Measurements from ENCODE around the gene KIRREL3.
A peak's percentile ranks its signal among the peaks of the same experiment; 100 is the strongest.

KIRREL3 gene

GRCh38 chr11:126700768-126701519 lies 299.6 kb downstream of the KIRREL3 start:
- DNase-seq: peak; percentile 5

- no peak for DNase-seq
Measured at GRCh38 chr11:126698576-126698975, 302.0 kb downstream of the KIRREL3 start.

- no peak for DNase-seq
Measured at GRCh38 chr11:126697936-126698335, 302.6 kb downstream of the KIRREL3 start.

GRCh38 chr11:126696982-126697381 lies 303.6 kb downstream of the KIRREL3 start:
- DNase-seq: no peak

GRCh38 chr11:126695293-126695692 lies 305.3 kb downstream of the KIRREL3 start:
- DNase-seq: no peak

- DNase-seq: no peak
Measured at GRCh38 chr11:126694065-126694625, 306.4 kb downstream of the KIRREL3 start.

- no peak for DNase-seq
Measured at GRCh38 chr11:126687477-126687876, 313.1 kb downstream of the KIRREL3 start.

GRCh38 chr11:126686938-126687337 lies 313.6 kb downstream of the KIRREL3 start:
- no peak for DNase-seq

GRCh38 chr11:126683766-126684728 lies 316.5 kb downstream of the KIRREL3 start:
- no peak for DNase-seq

GRCh38 chr11:126682590-126682989 lies 318.0 kb downstream of the KIRREL3 start:
- DNase-seq: no peak

- DNase-seq: no peak
Measured at GRCh38 chr11:126680700-126681099, 319.9 kb downstream of the KIRREL3 start.

GRCh38 chr11:126680131-126680530 lies 320.4 kb downstream of the KIRREL3 start:
- DNase-seq: no peak

- DNase-seq: no peak
Measured at GRCh38 chr11:126679033-126679432, 321.5 kb downstream of the KIRREL3 start.

- no peak for DNase-seq
Measured at GRCh38 chr11:126676536-126676935, 324.0 kb downstream of the KIRREL3 start.

- DNase-seq: no peak
Measured at GRCh38 chr11:126673319-126673718, 327.3 kb downstream of the KIRREL3 start.

- no peak for DNase-seq
Measured at GRCh38 chr11:126669416-126669815, 331.2 kb downstream of the KIRREL3 start.

GRCh38 chr11:126664643-126665042 lies 335.9 kb downstream of the KIRREL3 start:
- no peak for DNase-seq

GRCh38 chr11:126663749-126664592 lies 336.6 kb downstream of the KIRREL3 start:
- no peak for DNase-seq

GRCh38 chr11:126662035-126662790 lies 338.4 kb downstream of the KIRREL3 start:
- no peak for DNase-seq

- DNase-seq: no peak
Measured at GRCh38 chr11:126660761-126661425, 339.7 kb downstream of the KIRREL3 start.

GRCh38 chr11:126660321-126660720 lies 340.2 kb downstream of the KIRREL3 start:
- no peak for DNase-seq

Measured in OCI-M1 (cell line).